Inflammatory macrophage treated with lipopolysaccharide for 4 hours (primary cell): ENCODE results near the gene MCEMP1.

Experiments
- DNase-seq: peaks from one replicate; pipeline ENCODE4 v3.0.0-alpha.2; 2020

MCEMP1 gene

GRCh38 chr19:7699003-7699402 is 22.1 kb downstream of the MCEMP1 start:
- DNase-seq: no peak

- peak; percentile 59 for DNase-seq
Measured at GRCh38 chr19:7699417-7700401, 22.8 kb downstream of the MCEMP1 start.

GRCh38 chr19:7701049-7701653 is 24.3 kb downstream of the MCEMP1 start:
- DNase-seq: no peak

GRCh38 chr19:7701654-7702457 is 25.0 kb downstream of the MCEMP1 start, which contains the start of gene FCER2:
FCER2 (minus strand) TSS chr19:7702131; CDS start chr19:7699760, 2,371 bp downstream.
- peak; percentile 65 for DNase-seq

GRCh38 chr19:7703332-7703731 is 26.4 kb downstream of the MCEMP1 start:
- DNase-seq: no peak

- no peak for DNase-seq
Measured at GRCh38 chr19:7704280-7705060, 27.6 kb downstream of the MCEMP1 start.

- peak; percentile 96 for DNase-seq
Measured at GRCh38 chr19:7705387-7706187, 28.7 kb downstream of the MCEMP1 start.

GRCh38 chr19:7706188-7706954 is 29.5 kb downstream of the MCEMP1 start:
- DNase-seq: peak; percentile 74

GRCh38 chr19:7706955-7707456 is 30.1 kb downstream of the MCEMP1 start:
- DNase-seq: no peak

GRCh38 chr19:7709932-7710460 is 33.1 kb downstream of the MCEMP1 start:
- no peak for DNase-seq

- DNase-seq: no peak
Measured at GRCh38 chr19:7710616-7711015, 33.7 kb downstream of the MCEMP1 start.

GRCh38 chr19:7715671-7716070 is 38.8 kb downstream of the MCEMP1 start:
- no peak for DNase-seq

- DNase-seq: no peak
Measured at GRCh38 chr19:7716762-7717161, 39.9 kb downstream of the MCEMP1 start.

GRCh38 chr19:7718668-7719067 is 41.8 kb downstream of the MCEMP1 start:
- DNase-seq: no peak

- DNase-seq: no peak
Measured at GRCh38 chr19:7720351-7720750, 43.5 kb downstream of the MCEMP1 start.

- no peak for DNase-seq
Measured at GRCh38 chr19:7722231-7722651, 45.4 kb downstream of the MCEMP1 start.

- DNase-seq: no peak
Measured at GRCh38 chr19:7725791-7726190, 48.9 kb downstream of the MCEMP1 start.

- DNase-seq: no peak
Measured at GRCh38 chr19:7729211-7729610, 52.3 kb downstream of the MCEMP1 start.
